ENCODE data around the gene TMEM54. TPM values are rescaled to one million over a fixed set of nuclear protein-coding genes. Genes with fewer than 3 reads are reported as not detected.

Gene TMEM54
- total RNA-seq, 1 donor from 2014 or later, result 99.0 TPM

DNA sequence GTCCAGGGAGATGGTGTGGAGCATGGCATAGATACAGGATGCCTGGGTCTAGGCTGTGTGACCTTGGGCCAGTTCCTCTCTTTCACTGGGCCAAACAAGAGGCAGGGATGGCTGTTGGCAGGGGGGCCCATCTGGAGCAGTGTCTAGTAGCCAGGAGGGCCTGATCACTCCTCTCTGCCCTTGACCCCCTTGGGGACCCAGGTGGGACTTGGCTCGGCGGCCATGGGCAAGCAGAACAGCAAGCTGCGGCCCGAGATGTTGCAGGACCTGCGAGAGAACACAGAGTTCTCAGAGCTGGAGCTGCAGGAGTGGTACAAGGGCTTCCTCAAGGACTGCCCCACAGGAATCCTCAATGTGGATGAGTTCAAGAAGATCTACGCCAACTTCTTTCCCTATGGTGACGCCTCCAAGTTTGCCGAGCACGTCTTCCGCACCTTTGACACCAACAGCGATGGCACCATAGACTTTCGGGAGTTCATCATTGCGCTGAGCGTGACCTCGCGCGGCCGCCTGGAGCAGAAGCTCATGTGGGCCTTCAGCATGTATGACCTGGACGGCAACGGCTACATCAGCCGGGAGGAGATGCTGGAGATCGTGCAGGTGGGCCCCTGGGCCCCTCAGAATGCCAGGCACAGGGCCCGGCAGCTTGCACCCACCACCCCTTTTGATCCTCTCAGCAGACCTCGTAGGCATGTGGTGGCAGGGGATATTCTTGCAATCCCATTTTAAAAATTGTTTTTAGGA, 12.3 kb downstream of the TMEM54 start:
- H3K4me3 ChIP-seq (ENCODE audit: low read depth, low read length), result no peak overlapping the region
- TF ChIP-seq, protein P1, sequence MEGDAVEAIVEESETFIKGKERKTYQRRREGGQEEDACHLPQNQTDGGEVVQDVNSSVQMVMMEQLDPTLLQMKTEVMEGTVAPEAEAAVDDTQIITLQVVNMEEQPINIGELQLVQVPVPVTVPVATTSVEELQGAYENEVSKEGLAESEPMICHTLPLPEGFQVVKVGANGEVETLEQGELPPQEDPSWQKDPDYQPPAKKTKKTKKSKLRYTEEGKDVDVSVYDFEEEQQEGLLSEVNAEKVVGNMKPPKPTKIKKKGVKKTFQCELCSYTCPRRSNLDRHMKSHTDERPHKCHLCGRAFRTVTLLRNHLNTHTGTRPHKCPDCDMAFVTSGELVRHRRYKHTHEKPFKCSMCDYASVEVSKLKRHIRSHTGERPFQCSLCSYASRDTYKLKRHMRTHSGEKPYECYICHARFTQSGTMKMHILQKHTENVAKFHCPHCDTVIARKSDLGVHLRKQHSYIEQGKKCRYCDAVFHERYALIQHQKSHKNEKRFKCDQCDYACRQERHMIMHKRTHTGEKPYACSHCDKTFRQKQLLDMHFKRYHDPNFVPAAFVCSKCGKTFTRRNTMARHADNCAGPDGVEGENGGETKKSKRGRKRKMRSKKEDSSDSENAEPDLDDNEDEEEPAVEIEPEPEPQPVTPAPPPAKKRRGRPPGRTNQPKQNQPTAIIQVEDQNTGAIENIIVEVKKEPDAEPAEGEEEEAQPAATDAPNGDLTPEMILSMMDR (IDR thresholded peaks at IDR 0.05; ENCODE audit: insufficient read depth, low read length, poor library complexity, severe bottlenecking), result no peak
- DNase-seq (ENCODE audit: low read depth), result no peak
- H3K27me3 ChIP-seq (ENCODE audit: control insufficient read depth, insufficient read depth, low read length), result peaks cover 45% of the 10 kb centered on the region
- no peaks in the 10 kb centered on the region for H3K36me3 ChIP-seq (ENCODE audit: control insufficient read depth, insufficient read depth, low read length)

DNA sequence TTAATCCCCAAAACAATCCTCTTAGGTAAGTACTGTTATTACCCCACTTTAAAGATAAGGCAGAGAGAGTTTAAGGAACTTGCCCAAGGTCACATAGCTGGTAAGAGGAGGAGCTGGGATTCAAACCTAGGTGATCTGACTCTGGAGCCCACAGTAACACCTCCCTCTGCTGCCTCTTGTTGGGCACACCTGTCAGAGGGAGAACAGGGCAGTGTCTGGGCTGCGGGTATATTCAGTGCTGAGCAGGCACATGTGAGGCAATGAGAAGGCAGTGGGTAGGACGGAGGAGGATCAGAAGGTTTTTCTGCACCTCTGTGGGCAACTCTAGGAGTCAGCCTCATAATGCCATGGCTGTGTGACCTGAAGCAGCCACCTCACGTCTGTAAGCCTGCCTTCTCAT, 13.1 kb downstream of the TMEM54 start:
- Histone ChIP-seq H3K36me3 (ENCODE audit: control insufficient read depth, insufficient read depth, low read length) (no peaks in the 10 kb centered on the region), H3K4me3 (ENCODE audit: low read depth, low read length) (no peak overlapping the region), H3K27me3 (ENCODE audit: control insufficient read depth, insufficient read depth, low read length) (peaks cover 52% of the 10 kb centered on the region)
- TF ChIP-seq, protein P1 (IDR thresholded peaks at IDR 0.05; ENCODE audit: insufficient read depth, low read length, poor library complexity, severe bottlenecking), result no peak
- no peak for DNase-seq (ENCODE audit: low read depth)

DNA sequence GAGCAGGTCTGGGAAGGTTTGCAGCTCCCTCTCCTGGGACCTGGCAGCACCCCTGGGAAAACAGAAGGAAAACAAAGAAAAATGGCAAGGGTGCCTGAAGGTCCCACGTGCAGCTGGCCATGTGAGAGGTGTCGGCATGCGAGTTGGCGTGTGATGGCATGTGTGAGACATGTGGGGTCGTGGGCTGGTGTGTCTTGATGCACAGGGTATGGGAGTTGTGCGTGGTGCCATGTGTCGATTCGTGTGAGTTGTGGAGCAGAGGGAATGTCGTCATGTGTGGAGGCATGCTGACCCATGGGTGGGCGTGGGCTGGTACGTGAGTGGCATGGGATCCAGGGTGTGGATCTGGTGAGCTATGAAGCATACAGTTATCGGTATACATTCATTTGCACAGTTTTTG, 13.6 kb downstream of the TMEM54 start:
- H3K36me3 ChIP-seq (ENCODE audit: control insufficient read depth, insufficient read depth, low read length), result no peaks in the 10 kb centered on the region
- no peak overlapping the region for H3K4me3 ChIP-seq (ENCODE audit: low read depth, low read length)
- DNase-seq (ENCODE audit: low read depth), result no peak
- TF ChIP-seq, protein P1 (IDR thresholded peaks at IDR 0.05; ENCODE audit: insufficient read depth, low read length, poor library complexity, severe bottlenecking), result no peak
- H3K27me3 ChIP-seq (ENCODE audit: control insufficient read depth, insufficient read depth, low read length), result peaks cover 52% of the 10 kb centered on the region

DNA sequence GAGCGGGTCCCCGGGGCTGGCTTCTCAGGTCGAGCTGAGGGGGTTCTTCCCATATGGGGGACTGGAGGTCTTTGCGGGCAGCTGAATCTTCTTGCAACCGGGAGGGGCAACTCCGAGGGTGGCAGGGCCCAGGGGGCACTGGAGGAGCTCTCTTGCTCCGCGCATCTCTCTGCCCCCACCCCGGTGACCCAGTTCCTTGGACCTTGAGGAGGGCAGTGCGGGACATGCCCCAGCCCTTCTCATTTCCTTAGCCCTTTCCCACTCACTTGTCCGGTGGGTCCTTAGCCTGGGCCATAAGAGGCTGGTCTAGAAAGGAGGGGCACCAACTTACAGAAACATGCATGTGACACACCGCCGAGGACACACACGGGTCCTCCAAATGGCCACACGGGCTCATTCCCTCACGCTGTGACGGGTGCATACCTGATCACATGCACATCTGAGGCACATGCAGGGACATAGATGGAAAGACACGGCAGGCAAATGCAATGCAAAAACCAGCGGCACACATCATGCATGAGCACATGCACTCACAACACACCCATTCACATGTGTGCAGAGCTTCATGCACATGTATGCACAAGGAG, 14.3 kb downstream of the TMEM54 start:
- no peak for DNase-seq (ENCODE audit: low read depth)
- Histone ChIP-seq H3K36me3 (ENCODE audit: control insufficient read depth, insufficient read depth, low read length) (no peaks in the 10 kb centered on the region), H3K27me3 (ENCODE audit: control insufficient read depth, insufficient read depth, low read length) (peaks cover 52% of the 10 kb centered on the region), H3K4me3 (ENCODE audit: low read depth, low read length) (no peak overlapping the region)
- TF ChIP-seq, protein P1 (IDR thresholded peaks at IDR 0.05; ENCODE audit: insufficient read depth, low read length, poor library complexity, severe bottlenecking), result no peak

DNA sequence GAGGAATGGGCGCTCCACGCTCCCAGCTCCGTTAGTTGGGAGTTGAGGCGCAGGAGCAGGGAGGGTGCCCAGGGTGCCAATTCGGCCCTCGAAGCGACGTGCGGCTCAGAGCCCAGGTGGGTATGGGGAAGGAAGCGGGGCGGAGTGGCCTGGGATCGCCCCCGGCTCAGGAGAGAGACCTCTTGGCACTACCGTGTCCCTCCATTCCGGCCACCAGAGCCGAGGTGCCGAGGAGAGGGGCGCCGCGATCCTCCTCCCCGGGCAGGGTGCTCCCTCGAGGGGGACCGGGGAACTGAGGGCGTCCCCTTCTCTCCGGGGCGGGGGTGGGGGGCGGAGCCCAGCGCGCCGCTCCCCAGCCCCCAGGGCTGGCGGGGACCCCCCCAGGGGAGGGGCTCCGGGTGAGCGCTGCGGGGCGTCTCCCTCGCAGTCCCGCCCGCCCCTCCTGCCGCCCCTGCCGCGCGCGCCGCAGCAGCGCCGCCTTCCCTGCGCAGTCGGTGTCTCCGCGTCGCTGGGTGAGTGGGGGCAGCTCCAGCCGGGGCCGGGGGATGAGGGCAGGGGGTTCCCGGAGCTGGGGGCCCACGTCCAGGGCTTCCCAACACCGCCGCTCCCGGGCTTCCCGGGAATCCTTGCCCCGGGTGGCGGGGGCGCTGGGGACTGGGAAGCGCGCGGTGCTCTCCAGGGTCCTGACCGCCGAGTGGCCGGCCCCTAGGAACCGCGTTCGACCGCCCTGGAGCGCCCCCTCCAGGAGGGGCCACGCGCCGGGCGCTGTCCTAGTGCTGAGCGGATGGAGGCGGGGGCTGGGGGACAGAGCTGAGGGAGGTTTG, 15.0 kb downstream of the TMEM54 start, which contains the start of gene HPCA:
HPCA (plus strand) TSS at position 488 of the 824 bp plus-strand sequence. CDS start 2,408 bp downstream, outside the sequence.
- peaks cover 53% of the 10 kb centered on the region for H3K27me3 ChIP-seq (ENCODE audit: control insufficient read depth, insufficient read depth, low read length)
- DNase-seq (ENCODE audit: low read depth), result no peak
- no peaks in the 10 kb centered on the region for H3K36me3 ChIP-seq (ENCODE audit: control insufficient read depth, insufficient read depth, low read length)
- TF ChIP-seq, protein P1 (IDR thresholded peaks at IDR 0.05; ENCODE audit: insufficient read depth, low read length, poor library complexity, severe bottlenecking), result peak; percentile 95
- peak within 1 kb of the TSS; percentile 10 for H3K4me3 ChIP-seq (ENCODE audit: low read depth, low read length)
